GM23338 (cell line): ENCODE data around the gene HACD2. TPM values are rescaled to one million over a fixed set of nuclear protein-coding genes. Genes with fewer than 3 reads are reported as not detected.

ENCODE experiments used
- ATAC-seq: fragments of 200-7000 bp; cut with Tn5 transposase; 3 replicates; pipeline ENCODE4 v1.9.1; 2020
- DNase-seq: peaks from one replicate; pipeline ENCODE4 v3.0.0-alpha.2; 2015; ENCODE audit warnings: low spot score
- H2AFZ ChIP-seq: fragments of 200-600 bp; sonication (generic); 2 replicates; pipeline ENCODE4 v1.8.0; 2016; ENCODE audit warnings: antibody characterized with exemption, mild to moderate bottlenecking, moderate library complexity
- H3F3A ChIP-seq: fragments of 200-600 bp; sonication (generic); replicated peaks from 2 replicates; pipeline ENCODE4 v1.8.0; 2017; ENCODE audit warnings: antibody characterized with exemption, mixed run types, low read depth
- H3K27ac ChIP-seq: fragments of 200-600 bp; sonication (generic); 2 replicates; pipeline ENCODE4 v1.6.1; 2016; ENCODE audit warnings: low read depth
- H3K27me3 ChIP-seq: fragments of 200-600 bp; sonication (generic); 2 replicates; pipeline ENCODE4 v1.8.0; 2016; ENCODE audit warnings: mild to moderate bottlenecking, mixed run types, moderate library complexity; ENCODE audit not compliant: insufficient read depth
- H3K36me3 ChIP-seq: fragments of 200-600 bp; sonication (generic); 2 replicates; pipeline ENCODE4 v1.8.0; 2016; ENCODE audit warnings: mild to moderate bottlenecking; ENCODE audit not compliant: insufficient read depth
- H3K4me1 ChIP-seq: fragments of 200-600 bp; sonication (generic); 2 replicates; pipeline ENCODE4 v1.8.0; 2016; ENCODE audit warnings: mild to moderate bottlenecking, moderate library complexity; ENCODE audit not compliant: insufficient read depth
- H3K4me2 ChIP-seq: fragments of 200-600 bp; sonication (generic); 2 replicates; pipeline ENCODE4 v1.7.1; 2017; ENCODE audit warnings: mixed run types
- H3K4me3 ChIP-seq: fragments of 200-600 bp; sonication (generic); 2 replicates; pipeline ENCODE4 v1.6.1; 2016; ENCODE audit warnings: mixed run types
- H3K79me2 ChIP-seq: fragments of 200-600 bp; sonication (generic); replicated peaks from 2 replicates; pipeline ENCODE4 v1.8.0; 2017; ENCODE audit warnings: mild to moderate bottlenecking; ENCODE audit not compliant: insufficient read depth
- H3K9me2 ChIP-seq: fragments of 200-600 bp; sonication (generic); 2 replicates; pipeline ENCODE4 v1.8.0; 2017; ENCODE audit not compliant: insufficient read depth
- H4K20me1 ChIP-seq: fragments of 200-600 bp; sonication (generic); replicated peaks from 2 replicates; pipeline ENCODE4 v1.8.0; 2017; ENCODE audit warnings: mild to moderate bottlenecking; ENCODE audit not compliant: insufficient read depth
- H3K27ac Mint-ChIP-seq: 2 replicates; pipeline ENCODE4 v1.8.0; 2020; ENCODE audit warnings: inconsistent platforms, mild to moderate bottlenecking, moderate library complexity, mixed read lengths
- H3K27me3 Mint-ChIP-seq: 3 replicates; pipeline ENCODE4 v1.8.0; 2022; ENCODE audit warnings: low read depth, mild to moderate bottlenecking, moderate library complexity, mixed read lengths, inconsistent platforms; ENCODE audit not compliant: insufficient read depth, poor library complexity
- H3K36me3 Mint-ChIP-seq: 3 replicates; pipeline ENCODE4 v1.8.0; 2021; ENCODE audit warnings: low read depth, mild to moderate bottlenecking, inconsistent platforms, moderate library complexity, mixed read lengths
- H3K4me1 Mint-ChIP-seq: 3 replicates; pipeline ENCODE4 v1.8.0; 2020; ENCODE audit warnings: mild to moderate bottlenecking, inconsistent platforms, mixed read lengths
- H3K4me3 Mint-ChIP-seq: 3 replicates; pipeline ENCODE4 v1.8.0; 2021; ENCODE audit warnings: moderate library complexity, mild to moderate bottlenecking, inconsistent platforms, mixed read lengths
- H3K9me3 Mint-ChIP-seq: 3 replicates; pipeline ENCODE4 v1.8.0; 2020; ENCODE audit warnings: moderate library complexity, mild to moderate bottlenecking, inconsistent platforms, mixed read lengths
- CREB1 ChIP-seq: fragments of 250-450 bp; sonication (Bioruptor Pico); IDR thresholded peaks from 2 replicates; pipeline ENCODE4 v1.5.0; 2020; ENCODE audit warnings: low read depth, mild to moderate bottlenecking, moderate library complexity
- CTCF ChIP-seq, 2 experiments: fragments of 200-600 bp in 1 of 2; sonication (generic) in 1 of 2; conservative IDR thresholded peaks; 2 replicates each; pipeline versions ENCODE4 v1.5.1 to v1.6.1; 2016 to 2017; ENCODE audit warnings: antibody characterized with exemption in 2 of 2, low read depth in 2 of 2, mild to moderate bottlenecking in 2 of 2, moderate library complexity in 1 of 2
- ETS1 ChIP-seq: IDR thresholded peaks from 2 replicates; pipeline ENCODE4 v1.6.1; 2016; ENCODE audit warnings: antibody characterized with exemption
- EZH2 ChIP-seq: fragments of 200-600 bp; sonication (generic); IDR thresholded peaks from one replicate; pipeline ENCODE4 v1.8.0; 2017; ENCODE audit warnings: antibody characterized with exemption, mild to moderate bottlenecking, low read depth; ENCODE audit not compliant: unreplicated experiment
- EZH2phosphoT487 ChIP-seq: fragments of 200-600 bp; sonication (generic); IDR thresholded peaks from one replicate; pipeline ENCODE4 v1.8.1; 2018; ENCODE audit warnings: antibody characterized with exemption; ENCODE audit not compliant: unreplicated experiment
- JUNB ChIP-seq: IDR thresholded peaks from one replicate; pipeline ENCODE4 v1.6.1; 2016; ENCODE audit warnings: antibody characterized with exemption; ENCODE audit not compliant: unreplicated experiment
- NANOG ChIP-seq: IDR thresholded peaks from 2 replicates; pipeline ENCODE4 v1.6.1; 2016; ENCODE audit warnings: antibody characterized with exemption, borderline replicate concordance
- POLR2AphosphoS5 ChIP-seq: IDR thresholded peaks from 2 replicates; pipeline ENCODE4 v1.6.1; 2016; ENCODE audit warnings: antibody characterized with exemption, low read depth
- REST ChIP-seq: IDR thresholded peaks from one replicate; pipeline ENCODE4 v1.6.1; 2018; ENCODE audit warnings: antibody characterized with exemption; ENCODE audit not compliant: unreplicated experiment
- STAT1 ChIP-seq: IDR thresholded peaks from one replicate; pipeline ENCODE4 v1.6.1; 2016; ENCODE audit warnings: antibody characterized with exemption; ENCODE audit not compliant: unreplicated experiment
- ZNF114 ChIP-seq: fragments of 250-450 bp; sonication (Bioruptor Pico); IDR thresholded peaks from 2 replicates; pipeline ENCODE4 v1.5.0; 2020; ENCODE audit warnings: mild to moderate bottlenecking, moderate library complexity
- ZNF331 ChIP-seq: fragments of 250-450 bp; sonication (Bioruptor Pico); IDR thresholded peaks from 2 replicates; pipeline ENCODE4 v1.5.0; 2020; ENCODE audit warnings: low read depth, mild to moderate bottlenecking, moderate library complexity
- ZNF462 ChIP-seq: fragments of 250-450 bp; sonication (Bioruptor Pico); IDR thresholded peaks from 2 replicates; pipeline ENCODE4 v1.5.0; 2020; ENCODE audit warnings: mild to moderate bottlenecking, moderate library complexity
- polyA plus RNA-seq: library from polyadenylated mRNA; unstranded; fragments of >200 nt; fragmentation: Nextera tagmentation; extraction: Ambion mirVana; gene quantifications from 2 replicates; pipeline ENCODE4 v1.2.1, GENCODE V29; 2016
- total RNA-seq: library from RNA; depleted of rRNA; stranded (reverse); fragments of >200 nt; shearing (Covaris generic); gene quantifications from 2 replicates; pipeline ENCODE4 v1.2.3, GENCODE V29; 2014

HACD2 gene
- total and polyA plus RNA-seq, 2 experiments from 2014 or later = 13.4 to 31.5 TPM

GRCh38 chr3:123442125-123442524, 142.7 kb downstream of the HACD2 start:
- TF ChIP-seq REST (no peak), ZNF114 (no peak), ETS1 (no peak), ZNF462 (CRISPR knock-in tag) (no peak), CREB1 (CRISPR knock-in tag) (no peak), JUNB (no peak), STAT1 (no peak), POLR2AphosphoS5 (no peak), CTCF (conservative IDR thresholded peaks at IDR 0.05; ENCODE audit: low read depth in 2 of 2) (no peak), EZH2 (no peak), NANOG (no peak), EZH2phosphoT487 (no peak), ZNF331 (no peak)

More at GRCh38 chr3:123442125-123442524, 142.7 kb downstream of the HACD2 start:
- no peaks in the 10 kb centered on the region for H3K79me2 ChIP-seq
- Mint-ChIP-seq H3K27ac (no peak overlapping the region), H3K4me1 (peaks cover 27% of the 10 kb centered on the region), H3K27me3 (peaks cover 18% of the 10 kb centered on the region), H3K4me3 (no peak overlapping the region), H3K9me3 (no peaks in the 10 kb centered on the region; the same call in 2 of the 3 replicates), H3K36me3 (peaks cover 3% of the 10 kb centered on the region; the same call in 1 of the 3 replicates)
- no peak overlapping the region for H3K4me3 ChIP-seq
- peaks cover 7% of the 10 kb centered on the region; the same call in 1 of the 2 replicates for H3K4me1 ChIP-seq
- H3K27me3 ChIP-seq = peaks cover 13% of the 10 kb centered on the region
- ATAC-seq = no peak
- H3K36me3 ChIP-seq = no peaks in the 10 kb centered on the region
- DNase-seq = no peak
- H2AFZ ChIP-seq = no peak overlapping the region
- peaks cover 10% of the 10 kb centered on the region; the same call in 1 of the 2 replicates for H4K20me1 ChIP-seq
- H3F3A ChIP-seq = no peaks in the 10 kb centered on the region
- H3K4me2 ChIP-seq = no peak overlapping the region
- no peak overlapping the region for H3K27ac ChIP-seq
- 0 out of 2 replicates have a peak, but pooled peaks cover 4% of the 10 kb centered on the region for H3K9me2 ChIP-seq
